ENCODE results near the gene EPHX1.
A peak's percentile ranks its signal among the peaks of the same experiment; 100 is the strongest.

- TF ChIP-seq CTCF (IDR thresholded peaks at IDR 0.05; ENCODE audit: insufficient read depth, low read depth, low read length) (peak; percentile 95), EZH2 (IDR thresholded peaks at IDR 0.05; ENCODE audit: insufficient read depth, low read length) (no peak)
Observed at GRCh38 chr1:225772323-225772768, 37.6 kb upstream of the EPHX1 start.
